GM23248 (cell line): ENCODE results near the gene PPFIA4. TPM values are rescaled to one million over a fixed set of nuclear protein-coding genes. Genes with fewer than 3 reads are reported as not detected.

Source experiments
- DNase-seq: peaks from one replicate; pipeline ENCODE4 v3.0.0-alpha.2; 2015
- H2AFZ ChIP-seq: fragments of 200-600 bp; sonication (generic); 2 replicates; pipeline ENCODE4 v1.6.1; 2016; ENCODE audit warnings: antibody characterized with exemption
- H3F3A ChIP-seq: fragments of 200-600 bp; sonication (generic); 2 replicates; pipeline ENCODE4 v1.6.1; 2016; ENCODE audit warnings: mild to moderate bottlenecking, antibody characterized with exemption, mixed run types; ENCODE audit not compliant: insufficient read depth
- H3K27ac ChIP-seq: fragments of 200-600 bp; sonication (generic); 2 replicates; pipeline ENCODE4 v1.5.1; 2016; ENCODE audit warnings: mild to moderate bottlenecking
- H3K27me3 ChIP-seq: fragments of 200-600 bp; sonication (generic); replicated peaks from 2 replicates; pipeline ENCODE4 v1.6.1; 2016; ENCODE audit warnings: mild to moderate bottlenecking; ENCODE audit not compliant: insufficient read depth
- H3K36me3 ChIP-seq: fragments of 200-600 bp; sonication (generic); 2 replicates; pipeline ENCODE4 v1.6.1; 2016; ENCODE audit warnings: low read depth, mild to moderate bottlenecking
- H3K4me1 ChIP-seq: fragments of 200-600 bp; sonication (generic); 2 replicates; pipeline ENCODE4 v1.6.1; 2016; ENCODE audit warnings: mild to moderate bottlenecking; ENCODE audit not compliant: insufficient read depth
- H3K4me2 ChIP-seq: fragments of 200-600 bp; sonication (generic); one replicate; pipeline ENCODE4 v1.6.1; 2016; ENCODE audit warnings: mild to moderate bottlenecking; ENCODE audit not compliant: unreplicated experiment
- H3K4me3 ChIP-seq: fragments of 200-600 bp; sonication (generic); 2 replicates; pipeline ENCODE4 v1.5.1; 2016; ENCODE audit warnings: mild to moderate bottlenecking
- H3K79me2 ChIP-seq: fragments of 200-600 bp; sonication (generic); 2 replicates; pipeline ENCODE4 v1.6.1; 2016; ENCODE audit warnings: mild to moderate bottlenecking; ENCODE audit not compliant: insufficient read depth
- H3K9ac ChIP-seq: fragments of 200-600 bp; sonication (generic); 2 replicates; pipeline ENCODE4 v1.6.1; 2016; ENCODE audit warnings: mild to moderate bottlenecking
- H3K9me2 ChIP-seq: fragments of 200-600 bp; sonication (generic); 2 replicates; pipeline ENCODE4 v1.6.1; 2016; ENCODE audit warnings: mixed run types, mild to moderate bottlenecking, moderate library complexity; ENCODE audit not compliant: insufficient read depth
- H3K9me3 ChIP-seq: fragments of 200-600 bp; sonication (generic); one replicate; pipeline ENCODE4 v1.6.1; 2017; ENCODE audit warnings: low read depth
- H4K20me1 ChIP-seq: fragments of 200-600 bp; sonication (generic); 2 replicates; pipeline ENCODE4 v1.6.0; 2016; ENCODE audit not compliant: insufficient read depth
- EZH2 ChIP-seq: fragments of 200-600 bp; sonication (generic); IDR thresholded peaks from 2 replicates; pipeline ENCODE4 v1.6.1; 2018; ENCODE audit warnings: antibody characterized with exemption, mild to moderate bottlenecking; ENCODE audit not compliant: insufficient read depth, poor library complexity, severe bottlenecking
- EZH2phosphoT487 ChIP-seq: fragments of 200-600 bp; sonication (generic); IDR thresholded peaks from 2 replicates; pipeline ENCODE4 v1.6.1; 2018; ENCODE audit warnings: antibody characterized with exemption, moderate library complexity, mild to moderate bottlenecking, low read depth; ENCODE audit not compliant: insufficient read depth
- WGBS, 2 experiments: methylation state at CpG; one replicate each; pipeline ENCODE4 v1.1.6; 2015 to 2017; ENCODE audit warnings: low lambda C conversion rate in 2 of 2, low coverage in 1 of 2; ENCODE audit errors: missing lambda C conversion rate in 2 of 2; 5-methylcytosine and 5-hydroxymethylcytosine counted together
- in situ Hi-C: fragments of 300-500 bp; cut with MboI; formaldehyde crosslinking; loops from 2 replicates; pipeline ENCODE4 v1.15.0; 2020
- polyA plus RNA-seq: library from polyadenylated mRNA; unstranded; fragments of >200 nt; fragmentation: Nextera tagmentation; extraction: Ambion mirVana; gene quantifications from 2 replicates; pipeline ENCODE4 v1.2.1, GENCODE V29; 2016
- total RNA-seq: library from RNA; depleted of rRNA; stranded (reverse); fragments of >200 nt; shearing (Covaris generic); gene quantifications from 2 replicates; pipeline ENCODE4 v1.2.3, GENCODE V29; 2014

PPFIA4 gene
- total and polyA plus RNA-seq, 2 experiments from 2014 or later, result 4.9 to 13.6 TPM

- Histone ChIP-seq H3K4me1 (no peaks in the 10 kb centered on the region), H3K9me2 (no peaks in the 10 kb centered on the region), H3F3A (no peaks in the 10 kb centered on the region), H4K20me1 (no peaks in the 10 kb centered on the region), H3K9me3 (no peaks in the 10 kb centered on the region), H3K36me3 (no peaks in the 10 kb centered on the region), H3K79me2 (no peaks in the 10 kb centered on the region), H3K4me2 (no peak overlapping the region), H2AFZ (no peak overlapping the region), H3K9ac (no peak overlapping the region), H3K27ac (no peak overlapping the region), H3K4me3 (no peak overlapping the region), H3K27me3 (peaks cover 8% of the 10 kb centered on the region; the same call in 1 of the 2 replicates)
- 39 to 43% methylated on average over 6 of the region's 6 CpGs for WGBS, 2 experiments
- in situ Hi-C loops, result no loop called here
- DNase-seq, result no peak
- no peak for TF ChIP-seq EZH2
- no peak for TF ChIP-seq EZH2phosphoT487
Measured at GRCh38 chr1:203090421-203091198, 64.3 kb downstream of the PPFIA4 start.

- Histone ChIP-seq H3K79me2 (no peaks in the 10 kb centered on the region), H3K4me1 (no peaks in the 10 kb centered on the region), H3K4me3 (no peak overlapping the region), H4K20me1 (no peaks in the 10 kb centered on the region), H3K27me3 (peaks cover 8% of the 10 kb centered on the region; the same call in 1 of the 2 replicates), H2AFZ (no peak overlapping the region), H3K27ac (no peak overlapping the region), H3K4me2 (no peak overlapping the region), H3K9ac (no peak overlapping the region), H3F3A (no peaks in the 10 kb centered on the region), H3K36me3 (no peaks in the 10 kb centered on the region), H3K9me2 (no peaks in the 10 kb centered on the region), H3K9me3 (no peaks in the 10 kb centered on the region)
- TF ChIP-seq EZH2phosphoT487 (no peak), EZH2 (no peak)
- 52 to 61% methylated on average over 4 of the region's 4 CpGs for WGBS, 2 experiments
- in situ Hi-C loops, result no loop called here
- DNase-seq, result no peak
Measured at GRCh38 chr1:203091199-203091477, 64.8 kb downstream of the PPFIA4 start.

- H3K79me2 ChIP-seq, result no peaks in the 10 kb centered on the region
- H3F3A ChIP-seq, result no peaks in the 10 kb centered on the region
- no peak overlapping the region for H2AFZ ChIP-seq
- no peaks in the 10 kb centered on the region for H4K20me1 ChIP-seq
- no peaks in the 10 kb centered on the region for H3K9me3 ChIP-seq
- DNase-seq, result no peak
- H3K4me1 ChIP-seq, result no peaks in the 10 kb centered on the region
- no peak overlapping the region for H3K9ac ChIP-seq
- H3K4me3 ChIP-seq, result no peak overlapping the region
- no peaks in the 10 kb centered on the region for H3K9me2 ChIP-seq
- WGBS, 2 experiments, result 51 to 62% methylated on average over 6 of the region's 6 CpGs
- H3K27me3 ChIP-seq, result peaks cover 8% of the 10 kb centered on the region; the same call in 1 of the 2 replicates
- in situ Hi-C loops, result no loop called here
- no peak overlapping the region for H3K27ac ChIP-seq
- TF ChIP-seq EZH2 (no peak), EZH2phosphoT487 (no peak)
- H3K36me3 ChIP-seq, result no peaks in the 10 kb centered on the region
- H3K4me2 ChIP-seq, result no peak overlapping the region
Measured at GRCh38 chr1:203091761-203092330, 65.6 kb downstream of the PPFIA4 start.

- H3K4me1 ChIP-seq, result no peaks in the 10 kb centered on the region
- H3K9me2 ChIP-seq, result no peaks in the 10 kb centered on the region
- no peaks in the 10 kb centered on the region for H3K79me2 ChIP-seq
- H3K9ac ChIP-seq, result no peak overlapping the region
- TF ChIP-seq EZH2, result no peak
- no peak for TF ChIP-seq EZH2phosphoT487
- no peak overlapping the region for H2AFZ ChIP-seq
- no peak overlapping the region for H3K4me3 ChIP-seq
- no peaks in the 10 kb centered on the region for H4K20me1 ChIP-seq
- peaks cover 8% of the 10 kb centered on the region; the same call in 1 of the 2 replicates for H3K27me3 ChIP-seq
- H3F3A ChIP-seq, result no peaks in the 10 kb centered on the region
- peak; percentile 37 for DNase-seq
- WGBS, 2 experiments, result 88 to 95% methylated on average over 1 of the region's 1 CpG
- in situ Hi-C loops, result no loop called here
- H3K36me3 ChIP-seq, result no peaks in the 10 kb centered on the region
- no peaks in the 10 kb centered on the region for H3K9me3 ChIP-seq
- no peak overlapping the region for H3K4me2 ChIP-seq
- H3K27ac ChIP-seq, result no peak overlapping the region
Measured at GRCh38 chr1:203093754-203094410, 67.6 kb downstream of the PPFIA4 start.
